HepG2 (cell line): Measurements from ENCODE around the gene DNM1. TPM values are rescaled to one million over a fixed set of nuclear protein-coding genes. Genes with fewer than 3 reads are reported as not detected.

ENCODE experiments used
- ATAC-seq: fragments of 200-7000 bp; cut with Tn5 transposase; 3 replicates; pipeline ENCODE4 v1.9.1; 2020; ENCODE audit warnings: mild to moderate bottlenecking, moderate library complexity
- BruUV-seq: library from RNA; stranded (reverse); fragments of 400-500 nt; replicated peaks from 2 replicates; lab custom pipeline; 2021; lab: Mats Ljungman, UMichigan
- CTCF ChIA-PET: fragments of 300-600 bp; formaldehyde crosslinking; extraction: SDS; loops from one replicate; lab custom pipeline; 2021; ENCODE audit warnings: low total read pairs, inconsistent platforms, low intra/inter-chr PET ratio; lab: Yijun Ruan, JAX
- POLR2A ChIA-PET: fragments of 350-600 bp; sonication (Branson Sonifier 250); formaldehyde crosslinking; loops from one replicate; lab custom pipeline; 2020; ENCODE audit warnings: antibody characterized with exemption, inconsistent platforms; lab: Yijun Ruan, JAX
- DNase-seq: peaks from one replicate; pipeline ENCODE4 v3.0.0-alpha.2; 2015; ENCODE audit warnings: low spot score
- FAIRE-seq: peaks from 3 replicates; lab custom pipeline; 2011; peaks lifted over from hg19 to GRCh38; lab: Jason Lieb, UNC
- H2AFZ ChIP-seq: one replicate; pipeline ENCODE4 v1.6.1; 2011; ENCODE audit warnings: low read length, inconsistent platforms
- H3K27ac ChIP-seq: fragments of 300-600 bp; 3 replicates; pipeline ENCODE4 v1.8.0; 2011; ENCODE audit warnings: mixed run types, mild to moderate bottlenecking, mixed read lengths, low read length, inconsistent platforms; ENCODE audit not compliant: insufficient read depth; ENCODE audit errors: extremely low read length
- H3K27me3 ChIP-seq, 2 experiments: fragments of 200-600 bp in 1 of 2; 2 replicates in 1 of 2; 3 replicates in 1 of 2; pipeline versions ENCODE4 v1.6.0 to v1.8.0; 2011; ENCODE audit warnings: low read length in 2 of 2, mild to moderate bottlenecking in 2 of 2, moderate library complexity in 2 of 2, inconsistent platforms in 1 of 2; ENCODE audit not compliant: insufficient read depth in 2 of 2, control insufficient read depth in 1 of 2
- H3K36me3 ChIP-seq, 2 experiments: fragments of 200-600 bp in 1 of 2; replicated peaks in 1 of 2; 2 replicates in 1 of 2; 3 replicates in 1 of 2; pipeline versions ENCODE4 v1.5.1 to v1.8.0; 2011; ENCODE audit warnings: low read length in 2 of 2, inconsistent platforms in 1 of 2; ENCODE audit not compliant: insufficient read depth in 2 of 2, control insufficient read depth in 1 of 2
- H3K4me1 ChIP-seq: 2 replicates; pipeline ENCODE4 v1.5.1; 2012; ENCODE audit warnings: low read length, inconsistent platforms; ENCODE audit not compliant: insufficient read depth
- H3K4me2 ChIP-seq: 2 replicates; pipeline ENCODE4 v1.6.0; 2011; ENCODE audit warnings: low read depth, low read length, inconsistent platforms
- H3K4me3 ChIP-seq, 3 experiments: fragments of 200-600 bp in 1 of 3; sonication (generic), shearing (Covaris generic) in 1 of 3; replicated peaks in 1 of 3; 2 replicates each; pipeline ENCODE4 v1.5.1; 2011 to 2016; ENCODE audit warnings: low read length in 3 of 3, inconsistent platforms in 2 of 3, low read depth in 2 of 3, mild to moderate bottlenecking in 2 of 3, control low read depth in 1 of 3, mixed read lengths in 1 of 3; ENCODE audit not compliant: insufficient read depth in 1 of 3
- H3K79me2 ChIP-seq: one replicate; pipeline ENCODE4 v1.6.1; 2011; ENCODE audit warnings: low read length, inconsistent platforms; ENCODE audit not compliant: insufficient read depth
- H3K9ac ChIP-seq: 2 replicates; pipeline ENCODE4 v1.6.0; 2011; ENCODE audit warnings: mild to moderate bottlenecking, low read depth, low read length, inconsistent platforms; ENCODE audit not compliant: insufficient read depth
- H3K9me3 ChIP-seq: 2 replicates; pipeline ENCODE4 v1.5.1; 2012; ENCODE audit warnings: mild to moderate bottlenecking, low read length
- H4K20me1 ChIP-seq: 2 replicates; pipeline ENCODE4 v1.6.0; 2011; ENCODE audit warnings: inconsistent platforms, mild to moderate bottlenecking, low read length, moderate library complexity; ENCODE audit not compliant: insufficient read depth
- HNRNPK ChIP-seq: fragments of 200-400 bp; formaldehyde crosslinking; IDR thresholded peaks from 2 replicates; pipeline ENCODE4 v1.6.1; 2018; ENCODE audit warnings: low read length, low read depth, moderate library complexity, mild to moderate bottlenecking; ENCODE audit not compliant: poor library complexity, severe bottlenecking
- PCBP2 ChIP-seq: fragments of 200-400 bp; formaldehyde crosslinking; optimal IDR thresholded peaks from 2 replicates; pipeline ENCODE3; 2018; ENCODE audit warnings: low read length, low read depth; ENCODE audit not compliant: poor library complexity, severe bottlenecking
- SIN3A ChIP-seq: IDR thresholded peaks from 2 replicates; pipeline ENCODE4 v1.6.1; 2011; ENCODE audit warnings: low read depth, mild to moderate bottlenecking, control low read depth, low read length, borderline replicate concordance
- ZFAT ChIP-seq: sonication (generic); formaldehyde crosslinking; conservative IDR thresholded peaks from 2 replicates; pipeline ENCODE4 v1.8.1; 2023; ENCODE audit warnings: missing genetic modification reagents, inconsistent platforms
- ZNF225 ChIP-seq: sonication (generic); formaldehyde crosslinking; IDR thresholded peaks from 2 replicates; pipeline ENCODE4 v1.4.0; 2020; ENCODE audit warnings: mild to moderate bottlenecking, missing genetic modification reagents
- ZNF354B ChIP-seq: sonication (generic); formaldehyde crosslinking; IDR thresholded peaks from 2 replicates; pipeline ENCODE4 v1.8.0; 2022; ENCODE audit warnings: mild to moderate bottlenecking, missing genetic modification reagents
- WGBS: methylation state at CpG from one replicate; pipeline ENCODE4 v1.1.6; 2017; ENCODE audit warnings: low lambda C conversion rate; 5-methylcytosine and 5-hydroxymethylcytosine counted together
- in situ Hi-C: cut with HindIII; loops from 2 replicates; pipeline ENCODE4 v1.10.0; 2017; ENCODE audit warnings: low pct_unique_long_range_greater_than_20kb; ENCODE audit not compliant: extremely low pct_ligation_motif_present
- intact Hi-C: fragments of 100-400 bp; cut with micrococcal nuclease; formaldehyde crosslinking; loops from one replicate; pipeline ENCODE4 v1.10.0; 2022; ENCODE audit not compliant: unreplicated experiment
- polyA plus RNA-seq, 8 experiments: library from polyadenylated mRNA; depleted of rRNA in 3 of 8; stranded (reverse) in 7 of 8; unstranded in 1 of 8; fragments of >200 nt; fragmentation: Illumina TruSeq in 4 of 8; extraction: Trizol in 4 of 8; gene quantifications; 2 replicates each; pipeline versions ENCODE4 v1.2.1 to v1.2.3, GENCODE V29; 2011 to 2016; ENCODE audit warnings: low read depth in 4 of 8, missing spikeins in 1 of 8, mixed read lengths in 1 of 8; ENCODE audit not compliant: insufficient read depth in 1 of 8
- total RNA-seq, 5 experiments: library from RNA; depleted of rRNA; stranded (reverse); fragments of >200 nt; fragmentation: Illumina TruSeq; extraction: Trizol; gene quantifications; 2 replicates each; pipeline ENCODE4 v1.2.3, GENCODE V29; 2016; ENCODE audit warnings: low read depth in 1 of 5

DNM1 gene
- total and polyA plus RNA-seq, 2 of the 13 experiments (the other 11 are each of a cell fraction or from before 2014, with no cell fraction given) = 0.13 to 0.58 TPM

DNA sequence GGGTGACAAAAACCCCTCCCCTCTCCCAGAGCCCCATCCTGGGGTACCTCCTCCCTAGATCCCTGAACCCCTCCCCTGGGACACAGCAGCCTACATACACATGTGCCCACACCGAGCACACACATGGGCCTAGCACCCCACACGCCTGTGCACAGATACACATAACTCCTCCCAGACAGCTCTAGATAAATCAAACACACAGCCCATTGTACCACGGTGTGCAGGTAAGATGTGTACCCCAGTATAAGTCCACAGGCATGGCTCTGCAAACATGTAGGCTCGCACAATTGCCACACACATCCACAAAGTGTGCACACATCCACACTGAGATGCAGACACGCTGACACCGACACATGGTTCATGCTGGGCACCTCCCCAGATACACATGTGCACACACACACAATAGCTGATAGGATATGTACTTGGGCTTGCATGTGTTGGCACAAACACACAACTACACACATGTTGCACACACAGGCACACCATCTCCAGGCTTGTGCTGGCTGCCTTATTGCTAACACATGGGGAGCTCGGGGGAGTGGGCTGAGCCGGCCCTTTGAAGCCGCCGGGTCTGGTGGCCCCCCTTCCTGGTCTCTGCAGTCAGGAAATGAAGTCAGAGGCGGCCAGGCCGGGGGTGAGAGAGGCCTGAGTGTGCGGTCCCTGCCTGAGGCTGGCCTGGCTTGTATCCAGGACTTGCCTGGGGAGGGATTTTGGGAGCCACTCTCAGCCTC, 42.4 kb downstream of the DNM1 start (continued):
- TF ChIP-seq ZNF225 (CRISPR knock-in tag) (peak; percentile 70; the same call in 1 of the 2 replicates), ZFAT (CRISPR knock-in tag) (no peak), SIN3A (no peak; the same call in 1 of the 2 replicates)
- TF ChIP-seq, all 625 proteins: peak for 91

DNA sequence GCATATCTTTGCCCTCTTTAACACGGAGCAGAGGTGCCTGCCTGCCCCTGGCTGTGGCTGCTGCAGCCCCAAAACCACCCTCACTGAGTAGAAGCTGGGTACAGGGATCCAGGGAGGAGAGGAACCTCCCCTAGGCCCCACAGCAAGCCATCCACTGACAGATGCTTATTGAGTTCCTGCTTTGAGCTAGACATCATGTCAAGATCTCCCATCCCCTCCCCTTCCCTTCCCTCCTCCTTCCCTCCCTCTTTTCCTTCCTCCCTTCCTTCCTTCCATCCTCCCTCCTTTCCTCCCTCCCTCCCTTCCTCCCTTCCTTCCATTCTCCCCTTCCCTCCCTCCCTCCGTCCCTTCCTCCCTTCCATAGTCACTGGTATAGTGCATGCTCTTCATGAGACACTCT, 43.3 kb downstream of the DNM1 start:
- DNase-seq (no peak), ATAC-seq (no peak), FAIRE-seq (no peak)
- BruUV-seq = no TSS peak
- Histone ChIP-seq H3K27ac (no peak overlapping the region), H3K9me3 (no peaks in the 10 kb centered on the region), H3K4me2 (peak overlapping the region; percentile 99), H3K79me2 (no peaks in the 10 kb centered on the region), H3K9ac (peak overlapping the region; percentile 56), H3K36me3 (no peaks in the 10 kb centered on the region), H4K20me1 (no peaks in the 10 kb centered on the region), H3K27me3 (peaks cover 0 to 7% of the 10 kb centered on the region in 2 experiments; a peak in 1 of 5 replicates), H3K4me3 (peak overlapping the region; percentile 17 to 64 (median 26); a peak in 5 of 6 replicates), H3K4me1 (peaks cover 50% of the 10 kb centered on the region), H2AFZ (peak overlapping the region; percentile 40)
- TF ChIP-seq ZNF354B = no peak
- TF ChIP-seq PCBP2 = peak; percentile 91
- TF ChIP-seq HNRNPK = peak; percentile 88
- 34% methylated on average over 2 of the region's 2 CpGs for WGBS
- in situ Hi-C loops (no loop called here), intact Hi-C loops (no loop called here)
- ChIA-PET CTCF (no interaction called here), POLR2A (interaction anchor here (0.6 to 2.1 kb wide), 3 partner anchors 30 to 297 kb away, joined by 3 to 13 read pairs (median 3); partner anchors contain the start of genes GOLGA2 and SWI5)
